Measurements from ENCODE around the gene DOCK8.

Gene DOCK8

GRCh38 chr9:335373-335772, 120.7 kb downstream of the DOCK8 start:
- H3K4me1 Mint-ChIP-seq: peaks cover 19% of the 10 kb centered on the region
- CTCF ChIA-PET: no interaction called here
- no peaks in the 10 kb centered on the region for H3K9me3 Mint-ChIP-seq
- no peaks in the 10 kb centered on the region for H3K27me3 Mint-ChIP-seq
- peak overlapping the region; percentile 74 for H3K27ac Mint-ChIP-seq
- DNase-seq: no peak
- H3K36me3 Mint-ChIP-seq: peaks cover 80% of the 10 kb centered on the region
- H3K4me3 Mint-ChIP-seq: no peak overlapping the region

GRCh38 chr9:336039-336438, 121.4 kb downstream of the DOCK8 start:
- no peak overlapping the region for H3K4me3 Mint-ChIP-seq
- peaks cover 19% of the 10 kb centered on the region for H3K4me1 Mint-ChIP-seq
- CTCF ChIA-PET: no interaction called here
- H3K36me3 Mint-ChIP-seq: peaks cover 79% of the 10 kb centered on the region
- no peaks in the 10 kb centered on the region for H3K27me3 Mint-ChIP-seq
- H3K27ac Mint-ChIP-seq: peak overlapping the region; percentile 74
- DNase-seq: no peak
- H3K9me3 Mint-ChIP-seq: no peaks in the 10 kb centered on the region

- H3K27ac Mint-ChIP-seq: peak overlapping the region; percentile 72
- H3K9me3 Mint-ChIP-seq: no peaks in the 10 kb centered on the region
- CTCF ChIA-PET: no interaction called here
- no peak for DNase-seq
- peaks cover 19% of the 10 kb centered on the region for H3K4me1 Mint-ChIP-seq
- no peak overlapping the region for H3K4me3 Mint-ChIP-seq
- H3K36me3 Mint-ChIP-seq: peaks cover 83% of the 10 kb centered on the region
- H3K27me3 Mint-ChIP-seq: no peaks in the 10 kb centered on the region
Measured at GRCh38 chr9:338602-339001, 123.9 kb downstream of the DOCK8 start.

GRCh38 chr9:341634-342421, 127.2 kb downstream of the DOCK8 start:
- DNase-seq: no peak
- H3K36me3 Mint-ChIP-seq: peaks cover 79% of the 10 kb centered on the region
- H3K4me3 Mint-ChIP-seq: no peak overlapping the region
- H3K4me1 Mint-ChIP-seq: no peaks in the 10 kb centered on the region
- no peaks in the 10 kb centered on the region for H3K9me3 Mint-ChIP-seq
- CTCF ChIA-PET: no interaction called here
- no peaks in the 10 kb centered on the region for H3K27me3 Mint-ChIP-seq
- H3K27ac Mint-ChIP-seq: no peak overlapping the region

GRCh38 chr9:343773-344172, 129.1 kb downstream of the DOCK8 start:
- DNase-seq: no peak
- peaks cover 77% of the 10 kb centered on the region for H3K36me3 Mint-ChIP-seq
- no peak overlapping the region for H3K27ac Mint-ChIP-seq
- no peak overlapping the region for H3K4me3 Mint-ChIP-seq
- CTCF ChIA-PET: no interaction called here
- H3K9me3 Mint-ChIP-seq: no peaks in the 10 kb centered on the region
- no peaks in the 10 kb centered on the region for H3K27me3 Mint-ChIP-seq
- H3K4me1 Mint-ChIP-seq: peaks cover 8% of the 10 kb centered on the region

GRCh38 chr9:346111-346571, 131.5 kb downstream of the DOCK8 start:
- peaks cover 83% of the 10 kb centered on the region for H3K36me3 Mint-ChIP-seq
- peaks cover 30% of the 10 kb centered on the region for H3K4me1 Mint-ChIP-seq

GRCh38 chr9:347667-348292, 133.1 kb downstream of the DOCK8 start:
- Mint-ChIP-seq H3K4me3 (no peak overlapping the region), H3K36me3 (peaks cover 80% of the 10 kb centered on the region), H3K27ac (no peak overlapping the region), H3K27me3 (no peaks in the 10 kb centered on the region), H3K9me3 (no peaks in the 10 kb centered on the region), H3K4me1 (peaks cover 33% of the 10 kb centered on the region)
- no peak for DNase-seq
- CTCF ChIA-PET: no interaction called here

More at GRCh38 chr9:346111-346571, 131.5 kb downstream of the DOCK8 start:
- no peak for DNase-seq
- CTCF ChIA-PET: interaction anchor here (1.0 kb wide), 1 partner anchor 416 kb away, joined by 3 read pairs; no protein-coding TSS in a partner anchor
- Mint-ChIP-seq H3K27ac (no peak overlapping the region), H3K27me3 (no peaks in the 10 kb centered on the region), H3K4me3 (no peak overlapping the region), H3K9me3 (no peaks in the 10 kb centered on the region)

GRCh38 chr9:350384-350783, 135.7 kb downstream of the DOCK8 start:
- Mint-ChIP-seq H3K27ac (peak overlapping the region; percentile 62), H3K36me3 (peaks cover 80% of the 10 kb centered on the region), H3K27me3 (no peaks in the 10 kb centered on the region), H3K9me3 (no peaks in the 10 kb centered on the region), H3K4me3 (no peak overlapping the region), H3K4me1 (peaks cover 40% of the 10 kb centered on the region)
- no peak for DNase-seq
- CTCF ChIA-PET: no interaction called here

- peaks cover 45% of the 10 kb centered on the region for H3K4me1 Mint-ChIP-seq
- CTCF ChIA-PET: no interaction called here
- H3K4me3 Mint-ChIP-seq: no peak overlapping the region
- H3K27me3 Mint-ChIP-seq: no peaks in the 10 kb centered on the region
- H3K36me3 Mint-ChIP-seq: peaks cover 79% of the 10 kb centered on the region
- H3K9me3 Mint-ChIP-seq: no peaks in the 10 kb centered on the region
- no peak for DNase-seq
- peak overlapping the region; percentile 63 for H3K27ac Mint-ChIP-seq
Measured at GRCh38 chr9:351916-352315, 137.3 kb downstream of the DOCK8 start.

GRCh38 chr9:353077-353476, 138.4 kb downstream of the DOCK8 start:
- H3K4me1 Mint-ChIP-seq: peaks cover 42% of the 10 kb centered on the region
- H3K4me3 Mint-ChIP-seq: no peak overlapping the region
- CTCF ChIA-PET: no interaction called here
- peaks cover 76% of the 10 kb centered on the region for H3K36me3 Mint-ChIP-seq
- no peak overlapping the region for H3K27ac Mint-ChIP-seq
- DNase-seq: no peak
- H3K9me3 Mint-ChIP-seq: no peaks in the 10 kb centered on the region
- H3K27me3 Mint-ChIP-seq: no peaks in the 10 kb centered on the region

GRCh38 chr9:354453-354852, 139.8 kb downstream of the DOCK8 start:
- no peak overlapping the region for H3K4me3 Mint-ChIP-seq
- DNase-seq: no peak
- H3K27ac Mint-ChIP-seq: peak overlapping the region; percentile 50
- peaks cover 73% of the 10 kb centered on the region for H3K36me3 Mint-ChIP-seq
- peaks cover 32% of the 10 kb centered on the region for H3K4me1 Mint-ChIP-seq
- H3K27me3 Mint-ChIP-seq: no peaks in the 10 kb centered on the region
- H3K9me3 Mint-ChIP-seq: no peaks in the 10 kb centered on the region
- CTCF ChIA-PET: no interaction called here

- peaks cover 12% of the 10 kb centered on the region for H3K4me1 Mint-ChIP-seq
- no peaks in the 10 kb centered on the region for H3K9me3 Mint-ChIP-seq
- H3K27ac Mint-ChIP-seq: no peak overlapping the region
- CTCF ChIA-PET: no interaction called here
- H3K36me3 Mint-ChIP-seq: peaks cover 69% of the 10 kb centered on the region
- H3K4me3 Mint-ChIP-seq: no peak overlapping the region
- H3K27me3 Mint-ChIP-seq: no peaks in the 10 kb centered on the region
- DNase-seq: no peak
Measured at GRCh38 chr9:357560-357959, 142.9 kb downstream of the DOCK8 start.

GRCh38 chr9:362561-363273, 148.1 kb downstream of the DOCK8 start:
- Mint-ChIP-seq H3K27ac (peak overlapping the region; percentile 51), H3K4me3 (no peak overlapping the region), H3K27me3 (no peaks in the 10 kb centered on the region), H3K4me1 (no peaks in the 10 kb centered on the region), H3K36me3 (peaks cover 75% of the 10 kb centered on the region), H3K9me3 (no peaks in the 10 kb centered on the region)
- CTCF ChIA-PET: interaction anchor here (0.6 kb wide), 1 partner anchor 101 kb away, joined by 3 read pairs; no protein-coding TSS in a partner anchor
- no peak for DNase-seq

- Mint-ChIP-seq H3K27ac (no peak overlapping the region), H3K36me3 (peaks cover 78% of the 10 kb centered on the region), H3K27me3 (no peaks in the 10 kb centered on the region), H3K4me1 (no peaks in the 10 kb centered on the region), H3K9me3 (no peaks in the 10 kb centered on the region), H3K4me3 (no peak overlapping the region)
- no peak for DNase-seq
- CTCF ChIA-PET: interaction anchor here (0.6 kb wide), 1 partner anchor 101 kb away, joined by 3 read pairs; no protein-coding TSS in a partner anchor
Measured at GRCh38 chr9:363274-363612, 148.6 kb downstream of the DOCK8 start.

Measured in activated naive CD4-positive, alpha-beta T cell treated with anti-CD3 and anti-CD28 coated beads, Interleukin-2, amount 10 ng/mL, durations not matched to agents 7 days and 5 days (primary cell).